ENCODE results near the gene MAD1L1. TPM values are rescaled to one million over a fixed set of nuclear protein-coding genes. Genes with fewer than 3 reads are reported as not detected.

MAD1L1 gene
- total RNA-seq, 3 donors from 2014 or later = 25.3 to 31.2 (median 26.2) TPM

DNA sequence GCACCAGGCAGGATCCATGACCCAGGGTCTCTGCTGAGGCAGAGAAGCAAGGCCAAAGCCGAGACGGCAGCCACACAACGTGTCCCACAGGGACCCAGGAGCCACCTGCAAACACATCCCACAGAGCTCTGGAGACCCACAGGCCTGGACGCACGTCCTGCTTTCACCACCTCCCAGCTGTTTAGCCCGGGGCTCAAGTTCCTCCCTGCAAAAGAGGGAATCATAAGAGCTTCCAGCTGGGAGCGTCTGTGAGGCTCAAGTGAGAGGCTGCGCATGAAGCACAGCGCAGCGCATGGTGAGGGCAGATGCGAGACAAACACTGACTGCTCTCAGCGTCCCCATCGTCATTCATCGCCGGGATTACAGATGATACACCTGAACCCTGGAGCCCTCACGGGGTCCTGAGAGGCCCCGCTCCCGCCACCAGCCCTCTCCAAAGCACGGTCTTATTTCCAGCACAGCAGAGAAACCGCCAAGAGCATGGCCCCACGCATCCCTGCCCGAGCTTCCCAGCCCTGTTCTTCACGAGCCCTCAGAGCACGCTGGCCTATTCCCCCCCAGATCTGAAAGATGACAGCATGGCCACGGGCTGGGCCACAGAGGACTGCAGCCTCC is 88.7 kb downstream of the MAD1L1 start:
- H3K4me1 ChIP-seq (ENCODE audit: low read depth) = no peaks in the 10 kb centered on the region
- H3K4me3 ChIP-seq = no peak overlapping the region
- ATAC-seq = no peak
- H3K36me3 ChIP-seq (ENCODE audit: low read depth) = no peaks in the 10 kb centered on the region
- TF ChIP-seq, protein P1, sequence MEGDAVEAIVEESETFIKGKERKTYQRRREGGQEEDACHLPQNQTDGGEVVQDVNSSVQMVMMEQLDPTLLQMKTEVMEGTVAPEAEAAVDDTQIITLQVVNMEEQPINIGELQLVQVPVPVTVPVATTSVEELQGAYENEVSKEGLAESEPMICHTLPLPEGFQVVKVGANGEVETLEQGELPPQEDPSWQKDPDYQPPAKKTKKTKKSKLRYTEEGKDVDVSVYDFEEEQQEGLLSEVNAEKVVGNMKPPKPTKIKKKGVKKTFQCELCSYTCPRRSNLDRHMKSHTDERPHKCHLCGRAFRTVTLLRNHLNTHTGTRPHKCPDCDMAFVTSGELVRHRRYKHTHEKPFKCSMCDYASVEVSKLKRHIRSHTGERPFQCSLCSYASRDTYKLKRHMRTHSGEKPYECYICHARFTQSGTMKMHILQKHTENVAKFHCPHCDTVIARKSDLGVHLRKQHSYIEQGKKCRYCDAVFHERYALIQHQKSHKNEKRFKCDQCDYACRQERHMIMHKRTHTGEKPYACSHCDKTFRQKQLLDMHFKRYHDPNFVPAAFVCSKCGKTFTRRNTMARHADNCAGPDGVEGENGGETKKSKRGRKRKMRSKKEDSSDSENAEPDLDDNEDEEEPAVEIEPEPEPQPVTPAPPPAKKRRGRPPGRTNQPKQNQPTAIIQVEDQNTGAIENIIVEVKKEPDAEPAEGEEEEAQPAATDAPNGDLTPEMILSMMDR (IDR thresholded peaks at IDR 0.05) = no peak
- peak in 1 of 3 donors; percentile 22 for DNase-seq
- H3K9me3 ChIP-seq = no peaks in the 10 kb centered on the region
- intact Hi-C loops (cut with DNase I, micrococcal nuclease) = no loop called here

GRCh38 chr7:2143450-2143849 is 89.3 kb downstream of the MAD1L1 start:
- TF ChIP-seq, protein P1 (IDR thresholded peaks at IDR 0.05) = no peak
- Histone ChIP-seq H3K4me3 (no peak overlapping the region), H3K9me3 (no peaks in the 10 kb centered on the region), H3K4me1 (ENCODE audit: low read depth) (no peaks in the 10 kb centered on the region), H3K36me3 (ENCODE audit: low read depth) (no peaks in the 10 kb centered on the region)
- ATAC-seq (no peak), DNase-seq (no peak)
- intact Hi-C loops (cut with DNase I, micrococcal nuclease) = no loop called here

- Histone ChIP-seq H3K36me3 (ENCODE audit: low read depth) (no peaks in the 10 kb centered on the region), H3K9me3 (no peaks in the 10 kb centered on the region), H3K4me1 (ENCODE audit: low read depth) (no peaks in the 10 kb centered on the region), H3K4me3 (no peak overlapping the region)
- intact Hi-C loops (cut with DNase I, micrococcal nuclease) = no loop called here
- ATAC-seq (no peak), DNase-seq (no peak)
- TF ChIP-seq, protein P1 (IDR thresholded peaks at IDR 0.05) = no peak
These were observed 90.4 kb downstream of the MAD1L1 start for GRCh38 chr7:2142386-2142785.

DNA sequence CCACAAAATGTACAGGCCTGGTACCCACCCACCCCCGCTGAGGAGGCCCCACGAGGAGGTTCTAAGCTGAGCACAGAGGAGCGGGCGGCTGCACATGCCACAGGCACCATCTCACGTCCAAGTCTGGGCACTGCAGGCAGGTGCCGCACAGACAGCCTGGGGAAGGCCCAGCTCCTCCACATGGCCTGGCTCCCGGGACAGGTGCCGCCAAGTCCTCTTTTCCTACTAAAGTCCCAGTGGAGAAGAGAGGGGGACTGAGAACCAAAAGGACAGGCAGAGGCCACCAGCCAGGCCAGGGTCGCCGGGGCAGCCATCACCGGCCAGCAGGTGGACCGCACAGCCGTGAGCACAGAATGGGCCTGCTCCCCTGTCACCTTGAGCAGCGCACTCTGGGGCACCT is 91.1 kb downstream of the MAD1L1 start:
- ATAC-seq (no peak), DNase-seq (peak in 1 of 3 donors; percentile 16)
- TF ChIP-seq, protein P1 (IDR thresholded peaks at IDR 0.05) = no peak
- no peaks in the 10 kb centered on the region for H3K4me1 ChIP-seq (ENCODE audit: low read depth)
- no peak overlapping the region for H3K4me3 ChIP-seq
- intact Hi-C loops (cut with DNase I, micrococcal nuclease) = no loop called here
- H3K9me3 ChIP-seq = no peaks in the 10 kb centered on the region
- H3K36me3 ChIP-seq (ENCODE audit: low read depth) = no peaks in the 10 kb centered on the region

- H3K4me1 ChIP-seq (ENCODE audit: low read depth) = no peaks in the 10 kb centered on the region
- intact Hi-C loops (cut with DNase I, micrococcal nuclease) = no loop called here
- H3K9me3 ChIP-seq = no peaks in the 10 kb centered on the region
- DNase-seq (peak in 1 of 3 donors; percentile 19), ATAC-seq (no peak)
- no peaks in the 10 kb centered on the region for H3K36me3 ChIP-seq (ENCODE audit: low read depth)
- TF ChIP-seq, protein P1 (IDR thresholded peaks at IDR 0.05) = no peak
- no peak overlapping the region for H3K4me3 ChIP-seq
These were observed 91.7 kb downstream of the MAD1L1 start for GRCh38 chr7:2141021-2141410.
